ENCODE measurements around the gene SS18L1. TPM values are rescaled to one million over a fixed set of nuclear protein-coding genes. Genes with fewer than 3 reads are reported as not detected.

Gene SS18L1
- total RNA-seq, 4 donors from 2014 or later: 0.51 to 21.7 (median 12.8) TPM

DNA sequence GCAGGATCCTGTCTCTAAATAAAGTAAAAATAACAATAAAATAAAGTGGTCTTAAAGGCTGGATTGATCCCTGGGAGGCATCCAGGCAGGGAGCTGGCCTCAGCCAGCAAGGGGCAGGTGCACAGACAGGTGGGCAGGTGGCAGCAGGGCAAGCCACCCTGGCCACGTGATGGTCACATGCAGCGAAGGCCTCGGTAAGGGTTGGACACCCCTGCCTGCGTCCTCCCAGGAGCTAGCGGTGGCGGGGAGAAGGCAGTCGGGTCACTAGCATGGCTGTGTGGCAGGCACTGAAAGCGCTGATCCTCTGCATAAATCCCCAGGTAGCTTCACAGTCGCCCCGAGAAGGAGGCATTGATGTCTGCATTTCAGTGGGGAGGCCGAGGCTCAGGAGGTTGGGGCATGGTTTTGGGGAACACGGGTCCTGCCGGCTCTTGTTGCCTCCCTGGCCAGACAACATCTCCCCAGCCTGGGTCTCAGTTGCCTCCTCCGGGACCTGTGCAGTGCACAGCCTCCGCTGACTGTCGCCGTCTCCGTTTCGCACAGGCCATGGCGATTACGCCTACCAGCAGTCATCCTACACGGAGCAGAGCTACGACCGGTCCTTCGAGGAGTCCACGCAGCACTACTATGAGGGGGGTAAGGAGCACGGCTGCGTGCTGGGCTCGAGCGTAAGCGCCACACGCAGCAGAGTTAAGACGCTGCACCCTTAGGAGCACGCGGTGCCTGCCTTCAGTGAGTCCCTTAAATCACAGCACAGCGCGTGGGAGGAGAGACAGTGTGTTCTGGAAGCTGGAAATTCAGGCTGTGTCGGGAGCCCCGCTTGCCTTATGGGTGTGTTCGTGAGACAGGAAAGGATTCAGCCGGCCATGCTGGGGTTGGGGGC lies 21.6 kb downstream of the SS18L1 start:
- no peaks in the 10 kb centered on the region for H3K9me3 ChIP-seq
- TF ChIP-seq, protein P1, sequence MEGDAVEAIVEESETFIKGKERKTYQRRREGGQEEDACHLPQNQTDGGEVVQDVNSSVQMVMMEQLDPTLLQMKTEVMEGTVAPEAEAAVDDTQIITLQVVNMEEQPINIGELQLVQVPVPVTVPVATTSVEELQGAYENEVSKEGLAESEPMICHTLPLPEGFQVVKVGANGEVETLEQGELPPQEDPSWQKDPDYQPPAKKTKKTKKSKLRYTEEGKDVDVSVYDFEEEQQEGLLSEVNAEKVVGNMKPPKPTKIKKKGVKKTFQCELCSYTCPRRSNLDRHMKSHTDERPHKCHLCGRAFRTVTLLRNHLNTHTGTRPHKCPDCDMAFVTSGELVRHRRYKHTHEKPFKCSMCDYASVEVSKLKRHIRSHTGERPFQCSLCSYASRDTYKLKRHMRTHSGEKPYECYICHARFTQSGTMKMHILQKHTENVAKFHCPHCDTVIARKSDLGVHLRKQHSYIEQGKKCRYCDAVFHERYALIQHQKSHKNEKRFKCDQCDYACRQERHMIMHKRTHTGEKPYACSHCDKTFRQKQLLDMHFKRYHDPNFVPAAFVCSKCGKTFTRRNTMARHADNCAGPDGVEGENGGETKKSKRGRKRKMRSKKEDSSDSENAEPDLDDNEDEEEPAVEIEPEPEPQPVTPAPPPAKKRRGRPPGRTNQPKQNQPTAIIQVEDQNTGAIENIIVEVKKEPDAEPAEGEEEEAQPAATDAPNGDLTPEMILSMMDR (IDR thresholded peaks at IDR 0.05): no peak
- TF ChIP-seq POLR2A (IDR thresholded peaks at IDR 0.05): no peak
- no peak overlapping the region for H3K27ac ChIP-seq
- no peaks in the 10 kb centered on the region for H3K4me1 ChIP-seq
- DNase-seq: no peak
- intact Hi-C loops (cut with DNase I; ENCODE audit: low total_unique reads): no loop called here
- no peaks in the 10 kb centered on the region for H3K27me3 ChIP-seq
- no peak overlapping the region for H3K4me3 ChIP-seq
- no peaks in the 10 kb centered on the region for H3K36me3 ChIP-seq

- Histone ChIP-seq H3K36me3 (no peaks in the 10 kb centered on the region), H3K9me3 (no peaks in the 10 kb centered on the region), H3K27me3 (no peaks in the 10 kb centered on the region), H3K4me1 (no peaks in the 10 kb centered on the region), H3K27ac (no peak overlapping the region), H3K4me3 (no peak overlapping the region)
- intact Hi-C loops (cut with DNase I; ENCODE audit: low total_unique reads): no loop called here
- TF ChIP-seq POLR2A (IDR thresholded peaks at IDR 0.05): no peak
- DNase-seq: peak in 1 of 2 donors; percentile 38
Measured at GRCh38 chr20:62165762-62166399, 22.3 kb downstream of the SS18L1 start.

DNA sequence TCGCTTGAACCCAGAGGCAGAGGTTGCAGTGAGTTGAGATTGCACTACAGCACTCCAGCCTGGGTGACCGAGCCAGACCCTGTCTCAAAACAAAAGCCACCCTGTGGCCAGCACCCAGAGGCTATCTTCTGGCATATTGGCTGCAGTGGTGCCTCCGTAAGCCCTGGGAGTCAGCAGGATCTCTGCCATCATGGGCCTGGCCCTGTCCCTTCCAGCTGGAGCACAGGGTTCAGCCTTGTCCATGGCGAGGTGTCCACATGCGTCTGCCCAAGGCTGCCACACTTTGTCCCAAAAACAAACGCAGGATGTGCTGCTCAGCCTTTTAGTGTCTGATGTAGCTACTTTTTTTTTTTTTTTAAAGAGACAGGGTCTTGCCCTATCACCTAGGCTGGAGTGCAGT lies 23.9 kb downstream of the SS18L1 start:
- intact Hi-C loops (cut with DNase I; ENCODE audit: low total_unique reads): no loop called here

DNA sequence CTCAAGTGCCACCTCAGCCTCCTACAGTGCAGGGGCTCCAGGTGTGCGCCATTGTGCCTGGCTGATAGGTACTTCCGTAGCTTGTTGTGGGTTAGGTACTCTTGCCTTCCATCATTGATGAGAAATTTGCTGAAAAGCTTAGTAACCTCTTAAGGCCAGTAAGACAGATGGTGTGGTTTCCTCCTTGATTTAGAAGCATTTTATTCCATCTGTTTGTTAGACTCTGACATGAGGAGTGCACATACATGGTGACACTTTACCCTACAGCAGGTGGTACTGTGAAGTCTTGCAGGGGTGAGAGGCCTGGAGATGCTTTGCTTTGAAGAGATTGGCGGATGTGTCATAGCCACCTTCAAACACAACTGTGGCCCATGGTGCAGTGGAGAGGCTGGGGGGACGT lies 24.5 kb downstream of the SS18L1 start:
- no peaks in the 10 kb centered on the region for H3K4me1 ChIP-seq
- H3K4me3 ChIP-seq: no peak overlapping the region
- H3K27me3 ChIP-seq: no peaks in the 10 kb centered on the region
- H3K27ac ChIP-seq: no peak overlapping the region
- intact Hi-C loops (cut with DNase I; ENCODE audit: low total_unique reads): no loop called here
- DNase-seq: no peak
- TF ChIP-seq, protein P1 (IDR thresholded peaks at IDR 0.05): no peak
- TF ChIP-seq POLR2A (IDR thresholded peaks at IDR 0.05): no peak
- H3K36me3 ChIP-seq: no peaks in the 10 kb centered on the region
- H3K9me3 ChIP-seq: no peaks in the 10 kb centered on the region

More for the DNA sequence above, 23.9 kb downstream of the SS18L1 start:
- Histone ChIP-seq H3K27me3 (no peaks in the 10 kb centered on the region), H3K4me1 (no peaks in the 10 kb centered on the region), H3K4me3 (no peak overlapping the region), H3K36me3 (no peaks in the 10 kb centered on the region), H3K9me3 (no peaks in the 10 kb centered on the region), H3K27ac (no peak overlapping the region)
- DNase-seq: no peak
- TF ChIP-seq, protein P1 (IDR thresholded peaks at IDR 0.05): no peak
- TF ChIP-seq POLR2A (IDR thresholded peaks at IDR 0.05): no peak

DNA sequence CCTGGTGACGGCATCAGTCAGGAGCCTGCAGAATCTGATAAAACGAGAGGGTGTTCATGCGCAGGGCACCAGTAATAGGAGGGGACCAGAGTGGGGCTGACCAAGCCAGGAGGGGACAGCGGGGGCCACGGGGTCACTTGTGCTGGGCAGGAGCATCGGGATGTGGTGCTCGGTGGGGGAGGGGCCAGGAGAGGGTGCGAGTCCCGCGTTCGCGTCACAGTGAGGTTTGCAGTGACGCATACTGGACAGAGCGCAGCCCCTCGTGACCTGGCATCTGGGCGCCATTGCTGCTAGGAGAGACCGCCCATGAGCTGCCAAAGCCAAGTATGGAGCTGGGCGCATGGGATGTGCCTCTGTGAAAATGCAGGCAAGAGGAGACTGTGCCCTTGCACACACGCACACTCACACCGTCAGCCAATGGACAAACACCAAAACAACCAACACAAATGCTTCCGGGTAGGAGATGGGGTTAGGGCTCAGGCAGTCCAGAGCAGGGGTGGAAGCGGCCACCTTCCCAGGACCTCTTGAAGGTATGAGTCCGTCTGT lies 25.4 kb downstream of the SS18L1 start:
- no peak overlapping the region for H3K4me3 ChIP-seq
- no peaks in the 10 kb centered on the region for H3K4me1 ChIP-seq
- no peaks in the 10 kb centered on the region for H3K36me3 ChIP-seq
- intact Hi-C loops (cut with DNase I; ENCODE audit: low total_unique reads): no loop called here
- DNase-seq: no peak
- H3K27me3 ChIP-seq: no peaks in the 10 kb centered on the region
- H3K27ac ChIP-seq: no peak overlapping the region
- TF ChIP-seq, protein P1 (IDR thresholded peaks at IDR 0.05): no peak
- TF ChIP-seq POLR2A (IDR thresholded peaks at IDR 0.05): no peak
- no peaks in the 10 kb centered on the region for H3K9me3 ChIP-seq

All from uterus (tissue), 4 donors.